ENCODE results near the gene COL26A1.

The COL26A1 gene

GRCh38 chr7:101402081-101402779, 39.6 kb downstream of the COL26A1 start:
- DNase-seq: no peak
- no peak for TF ChIP-seq POLR2A (IDR thresholded peaks at IDR 0.05; ENCODE audit: low read length)
- no peak for TF ChIP-seq GATA1 (IDR thresholded peaks at IDR 0.05; ENCODE audit: low read depth, low read length)

GRCh38 chr7:101402835-101403234, 40.2 kb downstream of the COL26A1 start:
- no peak for DNase-seq
- TF ChIP-seq GATA1 (IDR thresholded peaks at IDR 0.05; ENCODE audit: low read depth, low read length) (no peak), POLR2A (IDR thresholded peaks at IDR 0.05; ENCODE audit: low read length) (no peak)

- no peak for DNase-seq
- TF ChIP-seq GATA1 (IDR thresholded peaks at IDR 0.05; ENCODE audit: low read depth, low read length) (no peak), POLR2A (IDR thresholded peaks at IDR 0.05; ENCODE audit: low read length) (no peak)
Measured at GRCh38 chr7:101405474-101406067, 42.9 kb downstream of the COL26A1 start.

- peak; percentile 40 to 59 for DNase-seq
- TF ChIP-seq GATA1 (IDR thresholded peaks at IDR 0.05; ENCODE audit: low read depth, low read length): no peak
- no peak for TF ChIP-seq POLR2A (IDR thresholded peaks at IDR 0.05; ENCODE audit: low read length)
Measured at GRCh38 chr7:101410743-101411507, 48.2 kb downstream of the COL26A1 start.

- DNase-seq: no peak
- no peak for TF ChIP-seq POLR2A (IDR thresholded peaks at IDR 0.05; ENCODE audit: low read length)
Measured at GRCh38 chr7:101411508-101411874, 48.8 kb downstream of the COL26A1 start.

GRCh38 chr7:101412976-101413375, 50.3 kb downstream of the COL26A1 start:
- TF ChIP-seq GATA1 (IDR thresholded peaks at IDR 0.05; ENCODE audit: low read depth, low read length): no peak
- TF ChIP-seq POLR2A (IDR thresholded peaks at IDR 0.05; ENCODE audit: low read length): no peak
- DNase-seq: no peak

- no peak for TF ChIP-seq POLR2A (IDR thresholded peaks at IDR 0.05; ENCODE audit: low read length)
- TF ChIP-seq GATA1 (IDR thresholded peaks at IDR 0.05; ENCODE audit: low read depth, low read length): no peak
- DNase-seq: no peak
Measured at GRCh38 chr7:101418694-101419093, 56.0 kb downstream of the COL26A1 start.

- TF ChIP-seq POLR2A (IDR thresholded peaks at IDR 0.05; ENCODE audit: low read length): no peak
- TF ChIP-seq GATA1 (IDR thresholded peaks at IDR 0.05; ENCODE audit: low read depth, low read length): no peak
- no peak for DNase-seq
Measured at GRCh38 chr7:101419831-101420230, 57.2 kb downstream of the COL26A1 start.

GRCh38 chr7:101420436-101420835, 57.8 kb downstream of the COL26A1 start:
- TF ChIP-seq POLR2A (IDR thresholded peaks at IDR 0.05; ENCODE audit: low read length): no peak
- no peak for TF ChIP-seq GATA1 (IDR thresholded peaks at IDR 0.05; ENCODE audit: low read depth, low read length)
- DNase-seq: no peak

- TF ChIP-seq GATA1 (IDR thresholded peaks at IDR 0.05; ENCODE audit: low read depth, low read length): no peak
- no peak for TF ChIP-seq POLR2A (IDR thresholded peaks at IDR 0.05; ENCODE audit: low read length)
- no peak for DNase-seq
Measured at GRCh38 chr7:101422356-101423195, 59.9 kb downstream of the COL26A1 start.

- TF ChIP-seq GATA1 (IDR thresholded peaks at IDR 0.05; ENCODE audit: low read depth, low read length) (no peak), POLR2A (IDR thresholded peaks at IDR 0.05; ENCODE audit: low read length) (no peak)
- no peak for DNase-seq
Measured at GRCh38 chr7:101426303-101427011, 63.8 kb downstream of the COL26A1 start.

- TF ChIP-seq POLR2A (IDR thresholded peaks at IDR 0.05; ENCODE audit: low read length) (no peak), GATA1 (IDR thresholded peaks at IDR 0.05; ENCODE audit: low read depth, low read length) (no peak)
- DNase-seq: no peak
Measured at GRCh38 chr7:101428093-101428866, 65.6 kb downstream of the COL26A1 start.

- DNase-seq: no peak
- no peak for TF ChIP-seq POLR2A (IDR thresholded peaks at IDR 0.05; ENCODE audit: low read length)
Measured at GRCh38 chr7:101432316-101432715, 69.6 kb downstream of the COL26A1 start.
